GM23338 (cell line): ENCODE data around the gene BICC1. TPM values are rescaled to one million over a fixed set of nuclear protein-coding genes. Genes with fewer than 3 reads are reported as not detected.

ENCODE experiments used
- ATAC-seq: fragments of 200-7000 bp; cut with Tn5 transposase; 3 replicates; pipeline ENCODE4 v1.9.1; 2020
- DNase-seq: peaks from one replicate; pipeline ENCODE4 v3.0.0-alpha.2; 2015; ENCODE audit warnings: low spot score
- H2AFZ ChIP-seq: fragments of 200-600 bp; sonication (generic); 2 replicates; pipeline ENCODE4 v1.8.0; 2016; ENCODE audit warnings: antibody characterized with exemption, mild to moderate bottlenecking, moderate library complexity
- H3F3A ChIP-seq: fragments of 200-600 bp; sonication (generic); replicated peaks from 2 replicates; pipeline ENCODE4 v1.8.0; 2017; ENCODE audit warnings: antibody characterized with exemption, mixed run types, low read depth
- H3K27ac ChIP-seq: fragments of 200-600 bp; sonication (generic); 2 replicates; pipeline ENCODE4 v1.6.1; 2016; ENCODE audit warnings: low read depth
- H3K27me3 ChIP-seq: fragments of 200-600 bp; sonication (generic); 2 replicates; pipeline ENCODE4 v1.8.0; 2016; ENCODE audit warnings: mild to moderate bottlenecking, mixed run types, moderate library complexity; ENCODE audit not compliant: insufficient read depth
- H3K36me3 ChIP-seq: fragments of 200-600 bp; sonication (generic); 2 replicates; pipeline ENCODE4 v1.8.0; 2016; ENCODE audit warnings: mild to moderate bottlenecking; ENCODE audit not compliant: insufficient read depth
- H3K4me1 ChIP-seq: fragments of 200-600 bp; sonication (generic); 2 replicates; pipeline ENCODE4 v1.8.0; 2016; ENCODE audit warnings: mild to moderate bottlenecking, moderate library complexity; ENCODE audit not compliant: insufficient read depth
- H3K4me2 ChIP-seq: fragments of 200-600 bp; sonication (generic); 2 replicates; pipeline ENCODE4 v1.7.1; 2017; ENCODE audit warnings: mixed run types
- H3K4me3 ChIP-seq: fragments of 200-600 bp; sonication (generic); 2 replicates; pipeline ENCODE4 v1.6.1; 2016; ENCODE audit warnings: mixed run types
- H3K79me2 ChIP-seq: fragments of 200-600 bp; sonication (generic); replicated peaks from 2 replicates; pipeline ENCODE4 v1.8.0; 2017; ENCODE audit warnings: mild to moderate bottlenecking; ENCODE audit not compliant: insufficient read depth
- H3K9me2 ChIP-seq: fragments of 200-600 bp; sonication (generic); 2 replicates; pipeline ENCODE4 v1.8.0; 2017; ENCODE audit not compliant: insufficient read depth
- H4K20me1 ChIP-seq: fragments of 200-600 bp; sonication (generic); replicated peaks from 2 replicates; pipeline ENCODE4 v1.8.0; 2017; ENCODE audit warnings: mild to moderate bottlenecking; ENCODE audit not compliant: insufficient read depth
- H3K27ac Mint-ChIP-seq: 2 replicates; pipeline ENCODE4 v1.8.0; 2020; ENCODE audit warnings: inconsistent platforms, mild to moderate bottlenecking, moderate library complexity, mixed read lengths
- H3K27me3 Mint-ChIP-seq: 3 replicates; pipeline ENCODE4 v1.8.0; 2022; ENCODE audit warnings: low read depth, mild to moderate bottlenecking, moderate library complexity, mixed read lengths, inconsistent platforms; ENCODE audit not compliant: insufficient read depth, poor library complexity
- H3K36me3 Mint-ChIP-seq: 3 replicates; pipeline ENCODE4 v1.8.0; 2021; ENCODE audit warnings: low read depth, mild to moderate bottlenecking, inconsistent platforms, moderate library complexity, mixed read lengths
- H3K4me1 Mint-ChIP-seq: 3 replicates; pipeline ENCODE4 v1.8.0; 2020; ENCODE audit warnings: mild to moderate bottlenecking, inconsistent platforms, mixed read lengths
- H3K4me3 Mint-ChIP-seq: 3 replicates; pipeline ENCODE4 v1.8.0; 2021; ENCODE audit warnings: moderate library complexity, mild to moderate bottlenecking, inconsistent platforms, mixed read lengths
- H3K9me3 Mint-ChIP-seq: 3 replicates; pipeline ENCODE4 v1.8.0; 2020; ENCODE audit warnings: moderate library complexity, mild to moderate bottlenecking, inconsistent platforms, mixed read lengths
- CREB1 ChIP-seq: fragments of 250-450 bp; sonication (Bioruptor Pico); IDR thresholded peaks from 2 replicates; pipeline ENCODE4 v1.5.0; 2020; ENCODE audit warnings: low read depth, mild to moderate bottlenecking, moderate library complexity
- NANOG ChIP-seq: IDR thresholded peaks from 2 replicates; pipeline ENCODE4 v1.6.1; 2016; ENCODE audit warnings: antibody characterized with exemption, borderline replicate concordance
- REST ChIP-seq: IDR thresholded peaks from one replicate; pipeline ENCODE4 v1.6.1; 2018; ENCODE audit warnings: antibody characterized with exemption; ENCODE audit not compliant: unreplicated experiment
- ZNF114 ChIP-seq: fragments of 250-450 bp; sonication (Bioruptor Pico); IDR thresholded peaks from 2 replicates; pipeline ENCODE4 v1.5.0; 2020; ENCODE audit warnings: mild to moderate bottlenecking, moderate library complexity
- ZNF331 ChIP-seq: fragments of 250-450 bp; sonication (Bioruptor Pico); IDR thresholded peaks from 2 replicates; pipeline ENCODE4 v1.5.0; 2020; ENCODE audit warnings: low read depth, mild to moderate bottlenecking, moderate library complexity
- ZNF462 ChIP-seq: fragments of 250-450 bp; sonication (Bioruptor Pico); IDR thresholded peaks from 2 replicates; pipeline ENCODE4 v1.5.0; 2020; ENCODE audit warnings: mild to moderate bottlenecking, moderate library complexity
- polyA plus RNA-seq: library from polyadenylated mRNA; unstranded; fragments of >200 nt; fragmentation: Nextera tagmentation; extraction: Ambion mirVana; gene quantifications from 2 replicates; pipeline ENCODE4 v1.2.1, GENCODE V29; 2016
- total RNA-seq: library from RNA; depleted of rRNA; stranded (reverse); fragments of >200 nt; shearing (Covaris generic); gene quantifications from 2 replicates; pipeline ENCODE4 v1.2.3, GENCODE V29; 2014

Gene BICC1
- total and polyA plus RNA-seq, 2 experiments from 2014 or later = 1.3 to 2.2 TPM

GRCh38 chr10:58573144-58573543 is 60.5 kb downstream of the BICC1 start (continued):
- TF ChIP-seq ZNF462 (CRISPR knock-in tag) (no peak), NANOG (no peak), REST (no peak)

- Mint-ChIP-seq H3K4me1 (no peaks in the 10 kb centered on the region), H3K4me3 (no peak overlapping the region), H3K9me3 (no peaks in the 10 kb centered on the region), H3K27ac (no peak overlapping the region; the same call in 1 of the 2 replicates), H3K36me3 (no peaks in the 10 kb centered on the region), H3K27me3 (no peaks in the 10 kb centered on the region)
- H4K20me1 ChIP-seq = no peaks in the 10 kb centered on the region
- no peaks in the 10 kb centered on the region for H3K27me3 ChIP-seq
- H3K36me3 ChIP-seq = no peaks in the 10 kb centered on the region
- H3K9me2 ChIP-seq = 0 out of 2 replicates have a peak, but pooled peaks cover 3% of the 10 kb centered on the region
- ATAC-seq (no peak), DNase-seq (no peak)
- no peaks in the 10 kb centered on the region for H3F3A ChIP-seq
- no peak overlapping the region for H3K27ac ChIP-seq
- H2AFZ ChIP-seq = no peak overlapping the region
- no peaks in the 10 kb centered on the region; the same call in 1 of the 2 replicates for H3K79me2 ChIP-seq
- no peaks in the 10 kb centered on the region for H3K4me1 ChIP-seq
- TF ChIP-seq ZNF114 = no peak
- no peak for TF ChIP-seq CREB1 (CRISPR knock-in tag)
- no peak for TF ChIP-seq ZNF331
- TF ChIP-seq REST = no peak
- H3K4me2 ChIP-seq = no peak overlapping the region
- H3K4me3 ChIP-seq = no peak overlapping the region
Measured at GRCh38 chr10:58574058-58574457, 61.4 kb downstream of the BICC1 start.
